Stimulated activated CD4-positive, alpha-beta T cell treated with anti-CD3 and anti-CD28 coated beads, TNF-alpha, amount 100 ng/mL, for 4 hours (primary cell): ENCODE results near the gene GALNT14.

Experiments
- DNase-seq, 3 experiments: peaks; one replicate each; pipeline ENCODE4 v3.0.0-alpha.2; 2020; ENCODE audit warnings: low read depth in 3 of 3

GALNT14 gene

DNA sequence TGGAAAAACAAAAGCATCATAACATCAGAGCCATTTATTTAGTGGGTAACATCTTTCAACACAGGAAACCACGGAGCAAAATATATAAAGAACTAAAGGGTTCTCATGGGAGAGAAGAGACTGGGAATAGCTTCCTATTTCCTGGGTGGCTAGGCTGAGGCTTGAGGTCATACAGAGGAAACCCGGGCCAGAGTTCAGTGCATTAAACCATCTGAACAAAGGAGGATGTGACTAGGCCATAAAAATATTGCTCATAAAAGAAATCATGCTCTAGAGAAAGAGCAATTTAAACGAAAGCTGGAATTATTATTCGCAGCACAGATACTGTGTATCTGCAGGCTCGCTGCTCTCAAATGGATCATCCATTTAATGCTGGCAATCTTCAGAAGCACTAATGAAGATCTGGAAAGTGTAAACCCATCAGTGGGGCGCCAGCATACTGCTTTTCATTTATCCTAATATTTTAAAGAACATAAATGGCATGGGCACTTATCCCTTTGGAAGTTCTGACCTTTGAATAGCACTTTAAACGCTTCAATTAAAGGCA, 83.3 kb downstream of the GALNT14 start:
- DNase-seq, result no peak

- DNase-seq, result no peak
Observed at GRCh38 chr2:31053929-31054782, 84.1 kb downstream of the GALNT14 start.

DNA sequence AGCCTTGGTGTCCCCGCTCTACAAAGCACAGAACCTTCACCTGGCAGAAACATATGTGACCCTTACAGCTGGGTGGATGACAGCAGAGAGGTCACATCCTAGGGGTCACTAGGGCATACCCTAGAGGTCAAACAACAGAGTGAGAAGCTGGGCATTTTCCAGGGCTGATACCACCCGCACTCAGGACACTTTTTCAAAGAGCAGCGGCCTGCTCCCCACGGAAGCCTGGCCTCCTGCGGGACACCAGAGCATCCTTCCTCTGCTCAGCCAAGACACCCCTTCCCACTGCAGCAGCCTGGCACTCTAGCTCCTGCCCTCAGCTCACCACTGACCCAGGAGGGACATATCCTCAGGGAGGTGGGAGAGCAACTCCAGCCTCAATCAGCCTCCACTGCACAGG, 86.0 kb downstream of the GALNT14 start:
- no peak for DNase-seq

GRCh38 chr2:31051258-31052140, 86.7 kb downstream of the GALNT14 start:
- no peak for DNase-seq

DNA sequence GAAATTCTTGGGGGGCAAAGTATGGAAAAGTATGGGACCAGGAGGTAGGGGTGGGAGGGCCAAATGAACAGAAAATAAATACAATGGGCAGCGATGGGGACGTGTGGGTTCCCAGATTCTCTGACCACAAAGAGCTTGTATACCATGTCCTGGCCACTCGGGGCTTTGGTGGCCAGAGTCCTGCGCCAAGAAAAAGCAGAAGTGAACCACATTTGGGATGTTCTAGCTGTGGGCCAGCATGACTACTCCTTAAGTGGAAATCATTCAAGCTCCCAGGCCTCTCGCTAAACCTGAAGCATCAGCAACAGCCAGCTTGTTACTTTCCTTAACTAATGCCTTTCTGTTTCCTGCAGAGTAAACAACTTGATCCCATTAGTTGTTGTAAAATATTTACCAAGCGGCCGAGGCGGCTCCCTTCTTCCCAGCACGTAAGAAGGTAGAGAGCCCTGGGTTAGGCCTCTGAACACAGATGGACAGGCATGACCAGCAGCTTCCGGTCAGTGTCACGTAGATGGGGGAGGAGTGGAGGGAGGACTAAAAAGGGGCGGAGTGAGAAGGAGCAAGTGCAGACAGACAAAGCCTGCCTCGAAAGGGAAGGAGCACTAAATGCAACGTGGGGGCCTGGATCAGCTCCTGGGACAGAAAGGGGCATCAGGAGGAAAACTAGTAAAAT, 88.2 kb downstream of the GALNT14 start:
- DNase-seq, result no peak

GRCh38 chr2:31049264-31049663, 89.0 kb downstream of the GALNT14 start:
- DNase-seq, result no peak

DNA sequence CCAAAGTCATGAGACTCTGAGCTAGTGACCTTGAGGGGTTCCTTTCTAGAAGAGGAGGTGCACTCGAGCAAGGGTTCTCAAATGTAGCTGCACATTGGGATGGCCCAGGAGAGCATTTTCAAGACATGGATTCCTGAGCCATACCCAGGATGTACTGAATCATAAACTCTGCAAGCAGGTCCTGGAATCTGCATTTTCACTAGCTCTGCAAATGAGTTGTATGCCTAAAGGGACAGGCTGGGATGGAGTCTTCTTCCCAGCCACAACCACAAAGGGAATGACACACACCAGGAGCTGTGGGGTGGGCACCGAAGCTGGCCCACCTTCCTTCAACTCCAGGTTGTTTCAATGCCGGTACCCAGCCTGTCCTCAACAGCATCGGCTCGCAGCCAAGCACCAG, 90.6 kb downstream of the GALNT14 start:
- DNase-seq, result no peak

- no peak for DNase-seq
Observed at GRCh38 chr2:31038385-31038784, 99.9 kb downstream of the GALNT14 start.

DNA sequence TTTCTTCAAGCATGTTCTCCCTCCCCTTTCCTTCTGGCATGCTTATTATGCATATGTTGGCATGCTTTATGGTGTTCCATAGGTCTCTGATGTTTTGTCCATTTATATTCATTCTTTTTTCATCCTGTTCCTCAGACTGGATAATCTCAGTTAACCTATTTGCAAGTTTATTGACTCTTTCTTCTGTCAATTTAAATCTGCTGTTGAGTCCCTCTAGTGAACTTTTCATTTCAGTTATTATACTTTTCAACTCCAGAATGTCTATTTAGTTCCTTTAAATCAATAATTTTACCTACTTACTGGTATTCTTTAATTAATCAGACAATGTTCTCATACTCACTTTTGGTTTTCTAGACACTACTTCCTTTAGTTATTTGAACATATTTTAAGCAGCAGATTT, 101.2 kb downstream of the GALNT14 start:
- no peak for DNase-seq

DNA sequence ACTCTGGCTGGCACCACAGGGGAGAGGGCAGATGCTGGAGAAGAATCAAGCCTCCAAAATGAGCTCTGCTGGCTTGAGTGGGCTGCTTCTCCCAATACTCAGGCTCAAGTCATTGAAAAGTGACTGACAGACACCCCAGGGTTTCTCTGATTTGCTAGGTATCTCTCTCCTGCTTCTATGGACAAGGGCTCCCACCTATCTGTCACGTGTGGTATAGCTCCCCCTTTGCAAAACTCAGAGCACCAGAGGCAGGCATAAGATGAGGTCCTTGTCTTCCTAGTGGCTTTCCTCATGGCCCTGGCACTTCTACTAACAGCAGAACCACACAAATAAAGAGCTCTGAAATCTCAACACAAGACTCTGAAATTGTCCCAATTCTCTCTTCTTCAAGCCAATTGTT, 105.2 kb downstream of the GALNT14 start:
- DNase-seq, result no peak

DNA sequence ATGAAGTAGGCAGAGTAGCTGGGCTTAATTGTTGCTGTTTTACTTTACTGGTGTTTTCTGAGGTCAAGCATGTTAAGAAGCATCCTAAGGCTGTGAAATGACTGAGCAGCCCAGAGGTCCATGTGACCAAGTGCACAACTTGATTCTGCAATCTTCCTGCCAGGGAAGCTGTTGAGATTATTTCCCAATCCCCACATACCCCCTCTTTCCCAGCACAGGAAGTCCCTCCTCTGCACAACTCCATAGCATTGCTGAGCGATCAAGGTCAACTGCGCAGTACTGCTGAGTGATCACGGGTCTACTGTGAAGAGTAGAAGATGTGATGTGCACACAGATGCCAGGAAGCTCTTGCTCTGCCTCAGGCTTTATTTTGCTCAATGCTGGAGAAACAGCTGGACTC, 105.8 kb downstream of the GALNT14 start:
- DNase-seq, result no peak

- DNase-seq, result no peak
Observed at GRCh38 chr2:31031132-31031706, 107.0 kb downstream of the GALNT14 start.

DNA sequence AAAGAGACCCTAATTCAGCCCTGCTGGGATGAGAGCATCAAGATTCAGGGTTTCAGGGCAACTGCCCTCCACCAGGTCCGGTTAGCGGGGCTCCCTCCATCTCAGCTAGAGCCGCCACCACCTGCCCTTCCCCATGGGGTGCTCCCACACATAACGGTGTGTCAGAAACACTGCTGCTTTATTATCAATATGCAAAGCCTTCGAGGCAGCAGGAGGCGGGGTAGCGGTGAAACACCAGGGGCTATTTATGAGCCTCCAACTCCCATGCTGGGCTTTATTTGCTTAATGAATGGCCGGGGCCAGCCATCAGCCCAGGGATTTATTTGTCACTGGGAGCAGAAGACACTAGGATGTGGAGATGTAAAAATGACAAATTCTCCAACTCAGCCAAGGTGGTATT, 109.8 kb downstream of the GALNT14 start:
- DNase-seq, result no peak

GRCh38 chr2:31027549-31027948, 110.7 kb downstream of the GALNT14 start:
- no peak for DNase-seq

GRCh38 chr2:31023541-31023940, 114.7 kb downstream of the GALNT14 start:
- no peak for DNase-seq

- no peak for DNase-seq
Observed at GRCh38 chr2:31020713-31021112, 117.5 kb downstream of the GALNT14 start.

DNA sequence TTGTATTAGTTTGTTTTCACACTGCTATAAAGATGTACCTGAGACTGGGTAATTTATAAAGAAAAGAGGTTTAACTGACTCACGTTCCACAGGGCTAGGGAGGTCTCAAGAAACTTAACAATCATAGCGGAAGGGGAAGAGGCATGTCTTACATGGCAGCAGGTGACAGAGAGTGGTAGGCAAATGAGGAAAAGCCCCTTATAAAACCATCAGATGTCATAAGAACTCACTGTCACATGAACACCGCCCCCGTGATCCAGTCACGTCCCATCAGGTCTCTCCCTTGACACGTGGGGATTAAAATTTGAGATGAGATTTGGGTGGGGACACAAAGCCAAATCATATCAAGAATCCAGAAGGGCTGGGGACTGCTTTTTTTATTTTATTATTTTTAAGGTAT, 120.0 kb downstream of the GALNT14 start:
- no peak for DNase-seq

DNA sequence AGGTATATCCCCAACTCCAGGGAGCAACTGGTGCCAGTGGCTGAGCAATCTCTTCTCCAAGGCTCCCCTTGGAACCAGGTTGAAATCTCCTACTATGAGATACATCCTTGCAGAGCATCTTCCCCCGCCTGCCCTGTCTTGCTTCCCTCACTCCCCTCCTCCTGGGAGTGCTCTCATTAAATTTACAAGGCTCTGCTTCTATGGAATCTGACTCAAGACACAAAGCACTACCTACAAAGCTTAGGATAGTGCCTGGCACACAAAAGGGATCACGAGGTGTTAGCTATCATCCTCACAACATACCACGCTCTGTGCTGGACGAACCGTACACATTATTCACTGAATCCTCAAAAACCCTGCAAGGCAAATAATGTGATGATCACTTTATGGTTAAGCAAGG, 121.6 kb downstream of the GALNT14 start:
- no peak for DNase-seq

- DNase-seq, result no peak
Observed at GRCh38 chr2:31014516-31014915, 123.7 kb downstream of the GALNT14 start.

GRCh38 chr2:31013301-31013700, 124.9 kb downstream of the GALNT14 start:
- DNase-seq, result no peak

- DNase-seq, result no peak
Observed at GRCh38 chr2:31012406-31012805, 125.8 kb downstream of the GALNT14 start.

DNA sequence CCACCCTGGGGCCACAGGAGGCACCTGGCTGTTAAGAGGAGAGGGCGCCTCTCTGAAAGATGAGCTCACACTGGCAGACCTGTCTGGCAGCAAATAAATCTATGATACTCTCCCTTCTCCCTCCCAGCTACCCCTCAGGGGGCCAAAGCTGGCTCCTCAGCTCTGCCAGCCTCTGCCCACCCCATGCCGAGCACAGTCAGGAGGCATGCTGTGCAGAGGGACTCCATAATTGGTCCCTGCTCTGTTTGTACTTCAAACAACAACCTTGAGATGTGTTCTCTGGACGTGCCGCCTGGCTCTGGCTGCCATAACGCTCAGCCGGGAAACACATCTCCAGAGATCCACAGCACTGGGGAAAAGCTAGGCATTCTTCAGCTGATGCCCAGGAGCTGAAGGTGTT, 126.7 kb downstream of the GALNT14 start:
- DNase-seq, result no peak
